ENCODE data around the gene TMEM88.

- TF ChIP-seq ZNF274 (IDR thresholded peaks at IDR 0.05; ENCODE audit: borderline replicate concordance, extremely low read depth, low read length) (no peak), POLR2AphosphoS5 (IDR thresholded peaks at IDR 0.05; ENCODE audit: low read depth, low read length) (no peak), EP300 (IDR thresholded peaks at IDR 0.05; ENCODE audit: borderline replicate concordance in 1 of 2, low read depth in 2 of 2, low read length in 2 of 2) (no peak), RAD21 (IDR thresholded peaks at IDR 0.05 in 1 of 2, conservative IDR thresholded peaks at IDR 0.05 in 1 of 2; ENCODE audit: low read depth in 2 of 2, low read length in 2 of 2) (no peak)
These were observed 25.4 kb downstream of the TMEM88 start for GRCh38 chr17:7880076-7880868.
